H9 (cell line): ENCODE results near the gene ANKS1B. TPM values are rescaled to one million over a fixed set of nuclear protein-coding genes. Genes with fewer than 3 reads are reported as not detected.

Experiments used
- DNase-seq: peaks from one replicate; pipeline ENCODE4 v3.0.0-alpha.2; 2017
- H2AFZ ChIP-seq: one replicate; pipeline ENCODE4 v1.6.1; 2013; ENCODE audit warnings: mild to moderate bottlenecking, low read length, control low read depth, moderate library complexity
- H2AK5ac ChIP-seq: 2 replicates; pipeline ENCODE4 v1.6.1; 2013; ENCODE audit warnings: low read length, control low read depth, mixed read lengths; ENCODE audit not compliant: insufficient read length
- H2BK120ac ChIP-seq: one replicate; pipeline ENCODE4 v1.6.1; 2013; ENCODE audit warnings: low read depth, mild to moderate bottlenecking, low read length, control low read depth, inconsistent platforms; ENCODE audit not compliant: poor library complexity, severe bottlenecking
- H2BK12ac ChIP-seq: 2 replicates; pipeline ENCODE4 v1.6.1; 2013; ENCODE audit warnings: low read length, control low read depth, mixed read lengths, low read depth; ENCODE audit not compliant: insufficient read length
- H2BK15ac ChIP-seq: 2 replicates; pipeline ENCODE4 v1.6.1; 2013; ENCODE audit warnings: low read depth, low read length, control low read depth
- H2BK20ac ChIP-seq: one replicate; pipeline ENCODE4 v1.6.1; 2013; ENCODE audit warnings: low read depth, mild to moderate bottlenecking, low read length, control low read depth, inconsistent platforms; ENCODE audit not compliant: poor library complexity, severe bottlenecking
- H2BK5ac ChIP-seq: 2 replicates; pipeline ENCODE4 v1.6.1; 2013; ENCODE audit warnings: low read length, control low read depth, mixed read lengths; ENCODE audit not compliant: insufficient read length
- H3K14ac ChIP-seq: 2 replicates; pipeline ENCODE4 v1.6.1; 2013; ENCODE audit warnings: low read length, control low read depth; ENCODE audit not compliant: insufficient read depth
- H3K18ac ChIP-seq: 2 replicates; pipeline ENCODE4 v1.6.1; 2013; ENCODE audit warnings: low read depth, mild to moderate bottlenecking, mixed read lengths, low read length, control low read depth; ENCODE audit not compliant: insufficient read length
- H3K23ac ChIP-seq: 2 replicates; pipeline ENCODE4 v1.6.1; 2013; ENCODE audit warnings: low read length, control low read depth, mixed read lengths, low read depth; ENCODE audit not compliant: insufficient read length
- H3K23me2 ChIP-seq: 2 replicates; pipeline ENCODE4 v1.6.1; 2013; ENCODE audit warnings: low read depth, mild to moderate bottlenecking, mixed read lengths, low read length, control low read depth; ENCODE audit not compliant: insufficient read length, poor library complexity, severe bottlenecking
- H3K27ac ChIP-seq: 2 replicates; pipeline ENCODE4 v1.5.1; 2013; ENCODE audit warnings: low read length, control low read depth, mixed read lengths, low read depth; ENCODE audit not compliant: insufficient read length
- H3K27me3 ChIP-seq: 2 replicates; pipeline ENCODE4 v1.6.1; 2013; ENCODE audit warnings: low read length, control low read depth, inconsistent platforms; ENCODE audit not compliant: insufficient read depth
- H3K4ac ChIP-seq: 2 replicates; pipeline ENCODE4 v1.6.1; 2013; ENCODE audit warnings: low read depth, mild to moderate bottlenecking, control low read depth, inconsistent platforms, low read length, moderate library complexity
- H3K4me1 ChIP-seq: 2 replicates; pipeline ENCODE4 v1.6.1; 2013; ENCODE audit warnings: low read length, control low read depth, inconsistent platforms; ENCODE audit not compliant: insufficient read depth
- H3K4me2 ChIP-seq: 2 replicates; pipeline ENCODE4 v1.6.1; 2013; ENCODE audit warnings: low read length, control low read depth, mixed read lengths; ENCODE audit not compliant: insufficient read length, insufficient read depth
- H3K56ac ChIP-seq: 2 replicates; pipeline ENCODE4 v1.6.1; 2013; ENCODE audit warnings: low read depth, mild to moderate bottlenecking, mixed read lengths, low read length, control low read depth; ENCODE audit not compliant: insufficient read length
- H3K79me1 ChIP-seq: 2 replicates; pipeline ENCODE4 v1.6.1; 2013; ENCODE audit warnings: low read depth, mild to moderate bottlenecking, moderate library complexity, low read length, control low read depth, inconsistent platforms; ENCODE audit not compliant: insufficient read depth, poor library complexity, severe bottlenecking
- H3K79me2 ChIP-seq: 2 replicates; pipeline ENCODE4 v1.6.1; 2013; ENCODE audit warnings: low read length, control low read depth, inconsistent platforms; ENCODE audit not compliant: insufficient read depth
- H3K9ac ChIP-seq: 2 replicates; pipeline ENCODE4 v1.6.1; 2013; ENCODE audit warnings: low read length, control low read depth, mixed read lengths; ENCODE audit not compliant: insufficient read length; ENCODE audit errors: extremely low read depth
- H3K9me3 ChIP-seq: one replicate; pipeline ENCODE4 v1.6.1; 2013; ENCODE audit warnings: low read depth, low read length, inconsistent platforms; ENCODE audit not compliant: control insufficient read depth
- H3T11ph ChIP-seq: one replicate; pipeline ENCODE4 v1.6.1; 2013; ENCODE audit warnings: mild to moderate bottlenecking, low read length, control low read depth, inconsistent platforms
- H4K20me1 ChIP-seq: one replicate; pipeline ENCODE4 v1.6.1; 2013; ENCODE audit not compliant: control insufficient read depth, insufficient read length, insufficient read depth
- H4K5ac ChIP-seq: 2 replicates; pipeline ENCODE4 v1.6.1; 2013; ENCODE audit warnings: low read depth, mild to moderate bottlenecking, mixed read lengths, low read length, control low read depth; ENCODE audit not compliant: insufficient read length
- H4K8ac ChIP-seq: replicated peaks from 2 replicates; pipeline ENCODE4 v1.6.1; 2013; ENCODE audit warnings: low read length, control low read depth, mixed read lengths, low read depth; ENCODE audit not compliant: insufficient read length
- H4K91ac ChIP-seq: 2 replicates; pipeline ENCODE4 v1.6.1; 2013; ENCODE audit warnings: low read depth, mild to moderate bottlenecking, moderate library complexity, mixed read lengths, low read length, control low read depth; ENCODE audit not compliant: insufficient read length
- H3K27ac Mint-ChIP-seq, 3 experiments: 2 replicates in 2 of 3; 3 replicates in 1 of 3; pipeline ENCODE4 v1.8.0; 2020 to 2021; ENCODE audit warnings: mixed read lengths in 3 of 3, mild to moderate bottlenecking in 1 of 3, moderate library complexity in 1 of 3
- H3K27me3 Mint-ChIP-seq: 2 replicates; pipeline ENCODE4 v1.8.0; 2021; ENCODE audit warnings: low read depth, mild to moderate bottlenecking, moderate library complexity, mixed read lengths
- H3K36me3 Mint-ChIP-seq, 3 experiments: 2 replicates in 2 of 3; 3 replicates in 1 of 3; pipeline ENCODE4 v1.8.0; 2020 to 2021; ENCODE audit warnings: low read depth in 3 of 3, mixed read lengths in 3 of 3; ENCODE audit not compliant: insufficient read depth in 1 of 3
- H3K4me1 Mint-ChIP-seq, 2 experiments: 2 replicates each; pipeline ENCODE4 v1.8.0; 2020; ENCODE audit warnings: mixed read lengths in 2 of 2
- H3K4me3 Mint-ChIP-seq, 2 experiments: 2 replicates in 1 of 2; 3 replicates in 1 of 2; pipeline ENCODE4 v1.8.0; 2020 to 2021; ENCODE audit warnings: mild to moderate bottlenecking in 2 of 2, mixed read lengths in 2 of 2, moderate library complexity in 1 of 2
- H3K9me3 Mint-ChIP-seq, 2 experiments: 2 replicates in 1 of 2; 3 replicates in 1 of 2; pipeline ENCODE4 v1.8.0; 2020; ENCODE audit warnings: mild to moderate bottlenecking in 2 of 2, mixed read lengths in 2 of 2, moderate library complexity in 1 of 2
- CTCF ChIP-seq: fragments of 200-600 bp; sonication (generic); conservative IDR thresholded peaks from 3 replicates; pipeline ENCODE4 v1.8.0; 2021; ENCODE audit warnings: antibody characterized with exemption, mild to moderate bottlenecking
- WGBS: extraction: QIAGEN DNeasy Blood & Tissue Kit; methylation state at CpG from one replicate; pipeline ENCODE4 v1.1.7; 2013; ENCODE audit warnings: missing lambda C conversion rate, low lambda C conversion rate, mixed read lengths; ENCODE audit not compliant: insufficient read length; ENCODE audit errors: extremely low coverage; 5-methylcytosine and 5-hydroxymethylcytosine counted together
- total RNA-seq: library from RNA; stranded (reverse); gene quantifications from 2 replicates; pipeline ENCODE4 v1.2.1, GENCODE V29; 2021

The ANKS1B gene
- total RNA-seq, 1 experiment from 2014 or later: 4.1 TPM

GRCh38 chr12:98912401-98912974, 1072.2 kb downstream of the ANKS1B start:
- Histone ChIP-seq H2BK120ac (no peak overlapping the region), H3T11ph (no peak overlapping the region), H2BK12ac (no peak overlapping the region), H3K79me2 (no peaks in the 10 kb centered on the region), H4K91ac (no peak overlapping the region), H2BK20ac (no peak overlapping the region), H2AK5ac (no peak overlapping the region), H4K5ac (no peak overlapping the region), H3K27me3 (no peaks in the 10 kb centered on the region), H3K14ac (no peak overlapping the region), H3K4ac (no peak overlapping the region), H3K18ac (no peak overlapping the region), H3K27ac (no peak overlapping the region), H3K56ac (no peak overlapping the region), H3K4me1 (0 out of 2 replicates have a peak, but pooled peaks cover 2% of the 10 kb centered on the region), H2BK5ac (no peak overlapping the region), H4K20me1 (no peaks in the 10 kb centered on the region), H3K23ac (no peak overlapping the region), H3K79me1 (no peaks in the 10 kb centered on the region), H3K9ac (no peak overlapping the region), H3K23me2 (no peaks in the 10 kb centered on the region), H3K4me2 (no peak overlapping the region), H2BK15ac (no peak overlapping the region), H2AFZ (no peak overlapping the region), H3K9me3 (no peaks in the 10 kb centered on the region), H4K8ac (no peak overlapping the region)
- DNase-seq: no peak
- Mint-ChIP-seq H3K4me3 (no peak overlapping the region), H3K36me3 (no peaks in the 10 kb centered on the region), H3K27me3 (no peaks in the 10 kb centered on the region; the same call in none of the 2 replicates), H3K27ac (no peak overlapping the region), H3K4me1 (peaks cover 8 to 16% of the 10 kb centered on the region in 2 experiments), H3K9me3 (no peaks in the 10 kb centered on the region)
- no peak for TF ChIP-seq CTCF
- no CpG with 5 or more reads among the region's 4 CpGs for WGBS
